Measurements from ENCODE around the gene CRYBA4. TPM values are rescaled to one million over a fixed set of nuclear protein-coding genes. Genes with fewer than 3 reads are reported as not detected.

CRYBA4 gene
- total and polyA plus RNA-seq, 10 donors: 0.20 to 0.24 (median 0.22) TPM; not detected in 7

DNA sequence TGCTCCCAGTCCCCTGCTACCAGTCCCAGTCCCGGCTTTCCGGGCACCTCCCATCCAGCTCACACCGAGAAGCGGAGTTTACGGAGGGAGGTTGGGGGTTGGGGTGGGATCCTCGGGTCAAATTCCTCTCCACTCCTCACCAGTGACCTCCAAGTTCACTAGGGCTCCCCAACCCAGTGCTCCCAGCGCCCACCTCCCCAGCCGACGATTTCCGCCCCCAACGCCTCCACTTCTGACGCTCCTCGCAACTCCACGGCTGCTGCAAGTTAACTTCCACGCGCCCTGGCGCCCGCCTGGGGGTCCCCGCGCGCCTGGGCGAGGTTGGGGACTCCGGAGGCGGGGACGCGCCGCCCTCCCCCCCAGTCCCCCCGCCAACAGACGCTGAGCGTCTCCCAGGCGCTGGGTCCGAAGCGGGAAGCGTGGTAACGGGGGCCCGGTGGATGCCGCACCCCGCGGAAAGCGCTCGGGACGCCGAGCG is 32.4 kb upstream of the CRYBA4 start:
- Histone ChIP-seq H3K27me3 (replicated peaks in 1 of 7) (no peaks in the 10 kb centered on the region), H3K4me1 (peaks cover 35 to 94% (median 84%) of the 10 kb centered on the region in 6 donors), H3K4me3 (peak overlapping the region; percentile 85 to 99 (median 90)), H3K27ac (peak overlapping the region; percentile 79 to 97 (median 91)), H3K9me3 (peaks cover 0 to 3% (median 0%) of the 10 kb centered on the region in 8 donors), H3K36me3 (peaks cover 0 to 6% (median 0%) of the 10 kb centered on the region in 6 donors)
- WGBS, 5 donors: 0 to 1% (median 1%) methylated on average over 18 to 44 of the region's 44 CpGs
- peak; percentile 91 for DNase-seq
- intact Hi-C loops (cut with DNase I; ENCODE audit: low total_unique reads): no loop called here
- no peak for TF ChIP-seq POLR2A (IDR thresholded peaks at IDR 0.05)
- peak in 1 of 3 donors; percentile 36 for TF ChIP-seq POLR2AphosphoS5 (IDR thresholded peaks at IDR 0.05)

DNA sequence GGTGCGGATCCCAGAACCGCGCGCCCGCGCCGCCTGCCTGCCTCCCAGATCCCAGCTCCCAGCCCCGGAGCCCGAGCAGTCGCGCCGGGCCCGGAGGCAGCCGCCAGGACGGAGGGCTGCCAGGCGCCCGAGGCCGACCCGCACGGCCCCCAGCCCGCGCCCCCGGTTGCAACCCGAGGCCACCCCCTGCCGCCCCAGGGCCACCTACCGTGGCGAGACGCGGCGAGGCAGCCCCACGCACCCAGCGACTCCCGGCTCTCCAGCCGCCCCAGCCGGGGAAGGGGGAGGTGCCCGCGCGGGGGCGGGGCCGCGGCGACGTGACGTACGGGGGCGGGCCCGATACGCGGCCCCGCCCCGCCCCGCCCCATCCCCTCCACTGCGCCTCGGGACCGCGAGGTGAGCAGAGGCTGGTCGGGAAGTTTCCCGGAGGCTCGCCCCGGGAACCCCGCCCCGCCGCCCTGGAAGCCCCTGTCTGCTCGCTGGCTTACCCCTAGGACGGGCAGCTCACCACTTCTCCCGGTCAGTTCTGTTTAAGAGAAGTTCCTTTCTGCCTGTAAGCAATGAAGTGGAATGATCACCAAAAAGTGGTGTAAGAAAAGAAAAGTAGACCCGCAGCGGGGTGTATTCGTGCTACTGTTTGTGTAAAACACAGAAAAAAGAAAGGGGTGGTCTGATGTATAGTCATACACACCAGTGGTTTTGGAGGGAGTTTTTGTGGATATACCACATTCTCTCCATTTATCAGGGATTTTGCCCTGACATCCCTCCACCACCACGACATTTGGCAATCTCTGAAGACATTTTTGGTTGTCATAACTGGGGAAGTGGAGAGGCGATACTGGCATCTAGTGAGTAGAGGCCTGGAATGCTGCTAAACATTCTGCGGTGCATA is 31.7 kb upstream of the CRYBA4 start, which contains the start of gene TPST2:
Gene TPST2, minus strand, starts transcription at position 288 of the 892 bp plus-strand sequence. CDS start 48,502 bp downstream, outside the sequence.
- peaks cover 0 to 3% (median 0%) of the 10 kb centered on the region in 8 donors for H3K9me3 ChIP-seq
- DNase-seq: peak; percentile 95
- H3K36me3 ChIP-seq: peaks cover 0 to 5% (median 0%) of the 10 kb centered on the region in 6 donors
- H3K4me3 ChIP-seq: peak within 1 kb of the TSS; percentile 85 to 99 (median 90)
- 1 to 5% (median 1%) methylated on average over 9 to 72 of the region's 72 CpGs for WGBS, 5 donors
- H3K27ac ChIP-seq: peak within 1 kb of the TSS; percentile 79 to 97 (median 91)
- intact Hi-C loops (cut with DNase I; ENCODE audit: low total_unique reads): no loop called here
- H3K27me3 ChIP-seq (replicated peaks in 1 of 7): no peaks in the 10 kb centered on the region
- peak in 2 of 3 donors; percentile 67 to 77 for TF ChIP-seq POLR2A (IDR thresholded peaks at IDR 0.05)
- TF ChIP-seq, protein P1, sequence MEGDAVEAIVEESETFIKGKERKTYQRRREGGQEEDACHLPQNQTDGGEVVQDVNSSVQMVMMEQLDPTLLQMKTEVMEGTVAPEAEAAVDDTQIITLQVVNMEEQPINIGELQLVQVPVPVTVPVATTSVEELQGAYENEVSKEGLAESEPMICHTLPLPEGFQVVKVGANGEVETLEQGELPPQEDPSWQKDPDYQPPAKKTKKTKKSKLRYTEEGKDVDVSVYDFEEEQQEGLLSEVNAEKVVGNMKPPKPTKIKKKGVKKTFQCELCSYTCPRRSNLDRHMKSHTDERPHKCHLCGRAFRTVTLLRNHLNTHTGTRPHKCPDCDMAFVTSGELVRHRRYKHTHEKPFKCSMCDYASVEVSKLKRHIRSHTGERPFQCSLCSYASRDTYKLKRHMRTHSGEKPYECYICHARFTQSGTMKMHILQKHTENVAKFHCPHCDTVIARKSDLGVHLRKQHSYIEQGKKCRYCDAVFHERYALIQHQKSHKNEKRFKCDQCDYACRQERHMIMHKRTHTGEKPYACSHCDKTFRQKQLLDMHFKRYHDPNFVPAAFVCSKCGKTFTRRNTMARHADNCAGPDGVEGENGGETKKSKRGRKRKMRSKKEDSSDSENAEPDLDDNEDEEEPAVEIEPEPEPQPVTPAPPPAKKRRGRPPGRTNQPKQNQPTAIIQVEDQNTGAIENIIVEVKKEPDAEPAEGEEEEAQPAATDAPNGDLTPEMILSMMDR (IDR thresholded peaks at IDR 0.05 in 8 of 11, conservative IDR thresholded peaks at IDR 0.05 in 3 of 11): peak in 3 of 11 experiments; percentile 11 to 25 (median 18)
- peak; percentile 93 to 95 (median 94) for TF ChIP-seq POLR2AphosphoS5 (IDR thresholded peaks at IDR 0.05)
- H3K4me1 ChIP-seq: peaks cover 32 to 91% (median 78%) of the 10 kb centered on the region in 6 donors

DNA sequence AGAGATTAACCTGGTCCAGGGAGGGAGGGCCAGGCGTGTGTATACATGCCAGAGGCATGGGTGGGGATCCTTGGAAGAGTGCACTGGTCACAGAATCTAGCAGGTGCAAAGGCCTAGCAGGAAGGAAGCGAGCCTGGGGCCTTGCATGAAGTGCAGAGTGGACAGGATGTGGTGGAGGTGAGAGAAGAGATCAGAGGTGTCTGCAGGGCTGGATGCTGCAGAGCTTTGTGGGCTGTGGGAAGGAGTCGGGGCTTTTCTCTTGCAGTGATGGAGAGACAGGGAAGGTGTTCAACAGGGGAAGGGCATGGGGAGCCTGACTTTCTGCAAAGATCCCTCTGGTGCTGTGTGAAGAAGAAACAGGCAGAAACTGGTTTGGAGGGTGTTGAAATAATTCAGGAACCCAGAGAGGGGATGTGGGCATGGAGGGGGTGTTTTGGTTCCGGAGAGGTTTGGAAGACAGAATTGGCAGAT is 29.3 kb upstream of the CRYBA4 start:
- Histone ChIP-seq H3K27ac (peak overlapping the region in 6 of 8 donors; percentile 33 to 97 (median 58)), H3K4me1 (peaks cover 18 to 67% (median 55%) of the 10 kb centered on the region in 6 donors), H3K27me3 (replicated peaks in 1 of 7) (no peaks in the 10 kb centered on the region), H3K9me3 (peaks cover 0 to 3% (median 0%) of the 10 kb centered on the region in 8 donors), H3K36me3 (no peaks in the 10 kb centered on the region), H3K4me3 (peak overlapping the region in 1 of 8 donors; percentile 32)
- 18 to 40% (median 29%) methylated on average over 4 of the region's 4 CpGs for WGBS, 5 donors
- intact Hi-C loops (cut with DNase I; ENCODE audit: low total_unique reads): no loop called here
- TF ChIP-seq POLR2A (IDR thresholded peaks at IDR 0.05) (no peak), POLR2AphosphoS5 (IDR thresholded peaks at IDR 0.05) (peak in 2 of 3 donors; percentile 69 to 71)
- DNase-seq: peak; percentile 87

DNA sequence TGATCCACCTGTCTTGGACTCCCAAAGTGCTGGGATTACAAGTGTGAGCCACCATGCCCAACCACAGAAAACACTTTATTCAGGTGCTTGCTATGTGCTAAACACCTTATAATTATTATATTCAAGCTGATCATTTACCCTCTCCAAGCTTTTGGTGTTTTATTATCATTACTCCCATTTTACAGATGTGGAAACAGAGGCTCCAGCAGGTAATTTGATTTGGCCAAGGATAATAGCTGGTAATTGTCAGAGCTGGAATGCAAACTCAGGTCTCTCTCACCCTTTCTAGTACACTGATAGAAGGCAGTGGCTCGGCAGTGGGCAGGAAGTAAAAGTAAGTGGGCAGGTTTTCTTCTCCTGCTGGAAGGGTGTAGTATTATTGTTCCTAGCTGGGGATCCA is 28.0 kb upstream of the CRYBA4 start:
- H3K4me3 ChIP-seq: no peak overlapping the region
- intact Hi-C loops (cut with DNase I; ENCODE audit: low total_unique reads): no loop called here
- no peak for DNase-seq
- H3K27ac ChIP-seq: peak overlapping the region in 3 of 8 donors; percentile 59 to 97 (median 74)
- no peaks in the 10 kb centered on the region for H3K9me3 ChIP-seq
- WGBS, 5 donors: 29 to 57% (median 35%) methylated on average over 1 of the region's 1 CpG
- no peaks in the 10 kb centered on the region for H3K27me3 ChIP-seq (replicated peaks in 1 of 7)
- no peaks in the 10 kb centered on the region for H3K36me3 ChIP-seq
- peaks cover 15 to 64% (median 41%) of the 10 kb centered on the region in 6 donors for H3K4me1 ChIP-seq
- TF ChIP-seq POLR2A (IDR thresholded peaks at IDR 0.05) (no peak), POLR2AphosphoS5 (IDR thresholded peaks at IDR 0.05) (no peak)

DNA sequence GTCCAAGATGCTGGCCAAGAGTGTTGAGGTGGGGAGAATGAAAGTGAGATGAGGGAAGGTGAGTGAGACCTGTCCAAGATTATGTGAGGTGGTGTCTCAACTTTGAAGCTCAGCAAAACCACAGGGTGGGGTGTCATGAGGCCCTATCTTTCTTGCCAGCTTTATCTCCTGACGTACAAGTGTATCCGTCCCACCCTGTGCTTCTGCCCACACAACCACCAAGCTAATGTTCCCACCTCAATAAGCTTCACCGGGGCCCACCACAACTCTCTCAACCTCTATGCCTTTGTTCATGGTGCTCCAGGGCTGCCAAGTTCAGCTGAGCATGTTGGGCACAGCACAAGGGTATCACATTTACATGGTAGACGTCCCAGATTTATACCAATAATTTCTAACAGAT is 24.7 kb upstream of the CRYBA4 start:
- no peaks in the 10 kb centered on the region for H3K27me3 ChIP-seq (replicated peaks in 1 of 7)
- intact Hi-C loops (cut with DNase I; ENCODE audit: low total_unique reads): no loop called here
- peaks cover 10 to 54% (median 21%) of the 10 kb centered on the region in 6 donors for H3K4me1 ChIP-seq
- no peak overlapping the region for H3K27ac ChIP-seq
- H3K9me3 ChIP-seq: no peaks in the 10 kb centered on the region
- DNase-seq: peak; percentile 44
- no peaks in the 10 kb centered on the region for H3K36me3 ChIP-seq
- H3K4me3 ChIP-seq: no peak overlapping the region
- TF ChIP-seq POLR2AphosphoS5 (IDR thresholded peaks at IDR 0.05) (no peak), POLR2A (IDR thresholded peaks at IDR 0.05) (no peak)
- TF ChIP-seq, protein P1 (IDR thresholded peaks at IDR 0.05 in 8 of 11, conservative IDR thresholded peaks at IDR 0.05 in 3 of 11): no peak
- 69 to 86% (median 79%) methylated on average over 4 of the region's 4 CpGs for WGBS, 5 donors
